SK-N-MC (cell line): ENCODE results near the gene TNFRSF18.

ENCODE experiments used
- EZH2 ChIP-seq: fragments of 200-600 bp; sonication (generic); IDR thresholded peaks from one replicate; pipeline ENCODE4 v1.6.1; 2017; ENCODE audit warnings: antibody characterized with exemption
- FOXP2 ChIP-seq: optimal IDR thresholded peaks from 2 replicates; pipeline ENCODE3; 2011; ENCODE audit warnings: mild to moderate bottlenecking, moderate library complexity; ENCODE audit not compliant: insufficient read depth; ENCODE audit errors: extremely low read length, control extremely low read depth
- POLR2AphosphoS5 ChIP-seq: IDR thresholded peaks from 2 replicates; pipeline ENCODE4 v1.6.1; 2012; ENCODE audit warnings: mild to moderate bottlenecking, low read depth, low read length, borderline replicate concordance

DNA sequence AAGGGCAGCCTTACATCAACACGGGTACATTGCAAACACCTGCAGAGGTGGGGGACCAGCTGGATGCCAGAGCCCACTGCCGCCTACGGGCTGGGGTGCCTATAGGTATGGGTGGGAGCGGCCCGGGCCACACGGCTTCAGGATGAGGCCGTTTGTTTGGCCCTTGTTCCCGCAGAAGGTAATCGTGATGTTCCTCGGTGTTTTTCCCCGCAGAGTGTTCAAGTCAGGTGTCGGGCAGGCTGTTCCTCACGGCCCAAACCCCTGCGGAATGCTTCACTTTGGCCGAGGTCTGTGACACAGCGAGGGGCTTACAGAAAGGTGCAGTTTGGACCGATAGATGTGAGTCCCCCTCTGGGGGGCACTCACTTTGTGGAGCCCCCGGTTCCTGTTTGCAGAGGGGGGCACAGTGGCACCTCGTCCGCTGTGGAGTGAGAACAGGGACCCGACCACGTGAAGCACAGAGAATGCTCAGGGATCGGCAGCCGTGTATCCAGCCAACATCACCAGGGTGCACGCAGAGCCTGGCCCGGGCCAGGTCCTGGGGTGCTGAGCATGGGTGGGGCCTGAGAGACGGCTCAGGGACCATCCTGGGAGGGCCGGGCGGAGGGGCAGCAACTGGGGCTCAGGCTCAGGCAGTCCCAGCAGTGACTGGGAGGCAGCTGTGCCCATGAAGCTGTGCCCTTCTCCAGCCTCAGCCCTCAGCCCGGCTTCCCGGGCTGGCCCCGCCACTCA, 33.2 kb downstream of the TNFRSF18 start:
- TF ChIP-seq FOXP2: no peak
- TF ChIP-seq EZH2: no peak
- no peak for TF ChIP-seq POLR2AphosphoS5
